ENCODE results near the gene GAL3ST1. TPM values are rescaled to one million over a fixed set of nuclear protein-coding genes. Genes with fewer than 3 reads are reported as not detected.
"Not testable (repeated sequence)": the region's sequence is repeated elsewhere in the genome, so short reads cannot be mapped to it uniquely, and the experiment has no call there.

Gene GAL3ST1
- total RNA-seq, 1 experiment from 2014 or later: not detected

DNA sequence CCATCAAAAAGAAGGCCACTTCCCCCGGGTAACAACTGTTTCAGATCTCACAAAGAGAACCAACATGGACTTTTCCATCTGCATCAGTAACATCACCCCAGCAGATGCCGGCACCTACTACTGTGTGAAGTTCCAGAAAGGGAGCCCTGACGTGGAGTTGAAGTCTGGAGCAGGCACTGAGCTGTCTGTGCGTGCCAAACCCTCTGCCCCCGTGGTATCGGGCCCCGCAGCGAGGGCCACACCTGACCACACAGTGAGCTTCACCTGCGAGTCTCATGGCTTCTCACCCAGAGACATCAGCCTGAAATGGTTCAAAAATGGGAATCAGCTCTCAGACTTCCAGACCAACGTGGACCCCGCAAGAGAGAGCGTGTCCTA is 31.7 kb downstream of the GAL3ST1 start:
- no peaks in the 10 kb centered on the region for H3K9me3 ChIP-seq (ENCODE audit: low read length)
- H3K4me3 ChIP-seq (ENCODE audit: low read length): no peak overlapping the region
- no peak overlapping the region for H3K27ac ChIP-seq (ENCODE audit: low read length)
- no peak for DNase-seq
- no peaks in the 10 kb centered on the region for H3K79me2 ChIP-seq (ENCODE audit: low read length)
- no peaks in the 10 kb centered on the region for H3K36me3 ChIP-seq (ENCODE audit: insufficient read depth, low read length)
- no peak overlapping the region for H3K9ac ChIP-seq (ENCODE audit: low read length)
- no peak overlapping the region for H2AFZ ChIP-seq (ENCODE audit: low read length)
- H3K4me1 ChIP-seq (ENCODE audit: low read length): no peaks in the 10 kb centered on the region
- no peaks in the 10 kb centered on the region for H4K20me1 ChIP-seq (ENCODE audit: insufficient read depth, low read depth, low read length)
- H3K4me2 ChIP-seq (ENCODE audit: low read depth, low read length, poor library complexity, severe bottlenecking): no peak overlapping the region
- H3K27me3 ChIP-seq (ENCODE audit: low read length): no peaks in the 10 kb centered on the region
- H3K9me2 ChIP-seq (replicated peaks; ENCODE audit: insufficient read depth, low read length): no peaks in the 10 kb centered on the region

DNA sequence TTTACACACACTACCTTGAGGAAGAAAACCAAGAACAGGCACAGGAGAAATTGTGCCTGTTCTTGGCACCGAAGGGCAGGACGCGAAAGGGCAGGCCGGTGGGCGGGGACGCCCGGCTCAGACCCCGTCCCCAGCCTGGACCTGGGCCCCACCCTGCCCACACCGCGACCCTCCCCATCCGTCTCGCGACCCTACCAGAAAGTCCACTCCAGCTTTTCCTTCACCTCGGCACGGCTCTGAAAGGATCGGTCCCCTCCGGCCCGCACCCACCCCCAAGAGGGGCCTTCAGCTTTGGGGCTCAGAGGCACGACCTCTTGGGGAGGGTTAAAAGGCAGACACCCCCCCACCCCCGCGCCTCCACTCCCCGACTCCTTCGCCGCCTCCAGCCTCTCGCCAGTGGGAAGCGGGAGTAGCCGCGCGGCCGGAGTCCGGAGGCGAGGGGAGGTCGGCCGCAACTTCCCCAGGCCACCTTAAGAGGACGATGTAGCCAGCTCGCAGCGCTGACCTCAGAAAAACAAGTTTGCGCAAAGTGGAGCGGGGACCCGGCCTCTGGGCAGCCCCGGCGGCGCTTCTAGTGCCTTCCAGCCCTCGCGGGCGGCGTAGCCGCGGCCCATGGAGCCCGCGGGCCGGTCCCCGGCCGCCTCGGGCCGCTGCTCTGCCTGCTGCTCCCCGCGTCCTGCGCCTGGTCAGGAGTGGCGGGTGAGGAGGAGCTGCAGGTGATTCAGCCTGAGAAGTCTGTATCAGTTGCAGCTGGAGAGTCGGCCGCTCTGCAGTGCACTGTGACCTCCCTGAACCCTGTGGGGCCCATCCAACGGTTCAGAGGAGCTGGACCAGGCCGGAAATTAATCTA is 32.3 kb downstream of the GAL3ST1 start:
- no peaks in the 10 kb centered on the region for H3K27me3 ChIP-seq (ENCODE audit: low read length)
- no peaks in the 10 kb centered on the region for H3K9me3 ChIP-seq (ENCODE audit: low read length)
- no peak overlapping the region for H3K4me2 ChIP-seq (ENCODE audit: low read depth, low read length, poor library complexity, severe bottlenecking)
- H3K27ac ChIP-seq (ENCODE audit: low read length): no peak overlapping the region
- H4K20me1 ChIP-seq (ENCODE audit: insufficient read depth, low read depth, low read length): no peaks in the 10 kb centered on the region
- H3K9ac ChIP-seq (ENCODE audit: low read length): no peak overlapping the region
- H2AFZ ChIP-seq (ENCODE audit: low read length): no peak overlapping the region
- DNase-seq: no peak
- H3K4me1 ChIP-seq (ENCODE audit: low read length): no peaks in the 10 kb centered on the region
- H3K36me3 ChIP-seq (ENCODE audit: insufficient read depth, low read length): no peaks in the 10 kb centered on the region
- H3K4me3 ChIP-seq (ENCODE audit: low read length): no peak overlapping the region
- no peaks in the 10 kb centered on the region for H3K9me2 ChIP-seq (replicated peaks; ENCODE audit: insufficient read depth, low read length)
- H3K79me2 ChIP-seq (ENCODE audit: low read length): no peaks in the 10 kb centered on the region

DNA sequence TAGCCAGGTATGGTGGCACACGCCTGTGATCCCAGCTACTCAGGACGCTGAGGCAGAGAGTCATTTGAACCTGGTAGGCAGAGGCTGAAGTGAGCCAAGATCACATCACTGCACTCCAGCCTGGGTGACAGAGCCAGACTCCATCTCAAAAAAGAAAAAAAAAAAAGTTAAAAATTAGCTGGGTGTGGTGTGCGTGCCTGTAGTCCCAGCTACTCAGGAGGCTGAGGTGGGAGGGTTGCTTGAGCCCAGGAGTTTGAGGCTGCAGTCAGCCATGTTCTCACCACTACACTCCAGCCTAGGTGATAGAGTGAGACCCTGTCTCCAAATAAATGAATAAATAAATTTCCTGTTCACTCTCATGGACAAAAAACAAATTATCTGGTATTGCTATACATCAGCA is 33.0 kb downstream of the GAL3ST1 start:
- DNase-seq; H2AFZ ChIP-seq (ENCODE audit: low read length); H3K9me3 ChIP-seq (ENCODE audit: low read length); H3K4me1 ChIP-seq (ENCODE audit: low read length); H4K20me1 ChIP-seq (ENCODE audit: insufficient read depth, low read depth, low read length); H3K9me2 ChIP-seq (replicated peaks; ENCODE audit: insufficient read depth, low read length); H3K27ac ChIP-seq (ENCODE audit: low read length); H3K9ac ChIP-seq (ENCODE audit: low read length); H3K27me3 ChIP-seq (ENCODE audit: low read length); H3K4me3 ChIP-seq (ENCODE audit: low read length); H3K4me2 ChIP-seq (ENCODE audit: low read depth, low read length, poor library complexity, severe bottlenecking); H3K79me2 ChIP-seq (ENCODE audit: low read length); H3K36me3 ChIP-seq (ENCODE audit: insufficient read depth, low read length): not testable (repeated sequence)

DNA sequence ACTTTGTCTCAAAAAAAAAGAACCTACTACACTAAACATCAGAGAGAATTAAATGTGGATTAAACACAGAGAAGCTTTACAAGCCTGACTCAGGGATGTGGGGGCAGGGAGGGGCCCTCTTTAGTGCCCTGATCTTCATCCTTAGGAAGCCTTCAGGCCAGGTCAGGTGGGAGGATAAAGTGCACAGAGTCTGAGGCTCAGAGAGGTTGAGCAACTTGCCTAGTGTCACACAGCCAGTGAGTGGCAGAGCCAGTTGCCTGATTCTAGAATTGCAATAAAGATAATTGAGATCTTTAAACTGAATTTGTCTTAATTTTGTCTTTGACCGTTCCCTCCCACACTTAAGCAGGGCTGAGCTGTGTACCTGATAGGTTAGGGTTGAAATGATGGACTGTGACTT is 35.1 kb downstream of the GAL3ST1 start:
- H3K9ac ChIP-seq (ENCODE audit: low read length): no peak overlapping the region
- H3K9me3 ChIP-seq (ENCODE audit: low read length): no peaks in the 10 kb centered on the region
- DNase-seq: no peak
- H3K4me1 ChIP-seq (ENCODE audit: low read length): no peaks in the 10 kb centered on the region
- no peaks in the 10 kb centered on the region for H3K79me2 ChIP-seq (ENCODE audit: low read length)
- no peaks in the 10 kb centered on the region for H3K27me3 ChIP-seq (ENCODE audit: low read length)
- no peaks in the 10 kb centered on the region for H4K20me1 ChIP-seq (ENCODE audit: insufficient read depth, low read depth, low read length)
- H3K4me3 ChIP-seq (ENCODE audit: low read length): no peak overlapping the region
- no peaks in the 10 kb centered on the region for H3K9me2 ChIP-seq (replicated peaks; ENCODE audit: insufficient read depth, low read length)
- no peak overlapping the region for H3K4me2 ChIP-seq (ENCODE audit: low read depth, low read length, poor library complexity, severe bottlenecking)
- no peak overlapping the region for H3K27ac ChIP-seq (ENCODE audit: low read length)
- no peak overlapping the region for H2AFZ ChIP-seq (ENCODE audit: low read length)
- H3K36me3 ChIP-seq (ENCODE audit: insufficient read depth, low read length): no peaks in the 10 kb centered on the region

DNA sequence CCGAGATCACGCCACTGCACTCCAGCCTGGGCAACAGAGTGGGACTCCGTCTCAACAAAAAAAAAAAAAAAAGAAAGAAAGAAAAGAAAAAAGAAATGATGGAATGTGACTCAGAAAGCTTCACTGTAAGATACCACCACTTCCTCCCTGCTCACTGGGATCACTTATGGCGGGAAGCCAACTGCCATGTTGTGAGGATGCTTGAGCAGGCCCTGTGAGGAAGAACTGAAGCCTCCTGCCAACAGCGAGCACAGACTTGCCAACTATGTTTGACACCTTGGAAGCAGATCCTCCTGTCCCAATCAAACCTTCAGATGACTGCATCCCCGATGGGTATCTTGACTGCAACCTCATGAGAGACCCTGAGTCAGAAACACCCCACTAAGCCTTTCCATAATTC is 36.2 kb downstream of the GAL3ST1 start:
- Histone ChIP-seq H3K4me3 (ENCODE audit: low read length) (no peak overlapping the region), H3K27me3 (ENCODE audit: low read length) (no peaks in the 10 kb centered on the region), H3K4me1 (ENCODE audit: low read length) (no peaks in the 10 kb centered on the region), H3K36me3 (ENCODE audit: insufficient read depth, low read length) (no peaks in the 10 kb centered on the region), H3K27ac (ENCODE audit: low read length) (no peak overlapping the region), H3K9me3 (ENCODE audit: low read length) (no peaks in the 10 kb centered on the region), H4K20me1 (ENCODE audit: insufficient read depth, low read depth, low read length) (no peaks in the 10 kb centered on the region), H3K79me2 (ENCODE audit: low read length) (no peaks in the 10 kb centered on the region), H3K9ac (ENCODE audit: low read length) (no peak overlapping the region), H3K9me2 (replicated peaks; ENCODE audit: insufficient read depth, low read length) (no peaks in the 10 kb centered on the region), H2AFZ (ENCODE audit: low read length) (no peak overlapping the region), H3K4me2 (ENCODE audit: low read depth, low read length, poor library complexity, severe bottlenecking) (no peak overlapping the region)
- no peak for DNase-seq

DNA sequence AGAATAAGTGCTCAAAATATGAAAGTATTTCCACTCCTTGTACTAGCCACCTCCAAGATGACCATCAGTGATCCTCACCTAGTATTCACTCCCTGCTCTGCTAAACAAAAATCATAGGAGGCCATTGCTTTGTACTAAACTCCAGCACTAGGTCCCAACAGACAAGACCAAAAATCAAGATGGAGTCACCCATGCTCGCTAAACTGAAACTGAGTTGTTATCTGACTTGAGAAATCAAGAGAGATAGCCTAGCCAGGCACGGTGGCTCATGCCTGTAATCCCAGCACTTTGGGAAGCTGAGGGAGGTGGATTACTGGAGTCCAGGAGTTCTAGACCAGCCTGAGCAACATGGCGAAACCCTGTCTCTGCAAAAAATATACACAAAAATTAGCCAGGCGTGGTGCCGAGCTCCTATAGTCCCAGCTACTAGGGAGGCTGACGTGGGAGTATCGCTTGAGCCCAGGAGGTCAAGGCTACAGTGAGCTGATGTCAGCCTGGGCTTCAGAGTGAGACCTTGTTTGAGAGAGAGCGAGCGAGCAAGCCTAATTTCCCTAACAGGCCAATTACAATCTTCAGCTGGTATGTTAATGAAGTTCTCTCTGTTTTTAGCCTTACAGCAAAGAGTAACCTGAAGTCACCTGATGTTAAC is 37.3 kb downstream of the GAL3ST1 start:
- DNase-seq: no peak
- Histone ChIP-seq H3K27me3 (ENCODE audit: low read length) (no peaks in the 10 kb centered on the region), H3K36me3 (ENCODE audit: insufficient read depth, low read length) (no peaks in the 10 kb centered on the region), H3K27ac (ENCODE audit: low read length) (no peak overlapping the region), H3K79me2 (ENCODE audit: low read length) (no peaks in the 10 kb centered on the region), H3K9me3 (ENCODE audit: low read length) (no peaks in the 10 kb centered on the region), H3K9ac (ENCODE audit: low read length) (no peak overlapping the region), H3K9me2 (replicated peaks; ENCODE audit: insufficient read depth, low read length) (no peaks in the 10 kb centered on the region), H3K4me3 (ENCODE audit: low read length) (no peak overlapping the region), H3K4me2 (ENCODE audit: low read depth, low read length, poor library complexity, severe bottlenecking) (no peak overlapping the region), H3K4me1 (ENCODE audit: low read length) (no peaks in the 10 kb centered on the region), H2AFZ (ENCODE audit: low read length) (no peak overlapping the region), H4K20me1 (ENCODE audit: insufficient read depth, low read depth, low read length) (no peaks in the 10 kb centered on the region)

DNA sequence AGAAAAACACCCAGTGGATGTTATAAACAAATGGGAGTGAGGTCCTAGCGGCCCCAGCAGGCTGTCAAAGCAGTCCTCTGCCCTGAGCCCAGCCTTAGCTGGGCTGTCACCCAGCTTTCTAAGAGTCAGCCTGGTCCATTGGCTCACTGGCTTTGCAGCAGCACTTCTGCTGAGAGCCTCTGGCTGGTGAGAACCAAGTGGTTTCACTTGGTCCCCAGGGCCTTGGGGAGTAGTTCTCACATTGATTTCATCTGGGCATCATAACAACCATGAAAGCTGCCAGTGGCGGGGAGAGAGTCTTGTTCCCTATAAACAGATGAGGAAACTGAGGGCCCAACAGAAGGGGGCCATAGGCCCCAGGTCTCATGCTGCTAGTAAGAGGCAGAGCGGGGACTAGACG is 39.3 kb downstream of the GAL3ST1 start:
- Histone ChIP-seq H3K9me2 (replicated peaks; ENCODE audit: insufficient read depth, low read length) (no peaks in the 10 kb centered on the region), H3K4me2 (ENCODE audit: low read depth, low read length, poor library complexity, severe bottlenecking) (no peak overlapping the region)

DNA sequence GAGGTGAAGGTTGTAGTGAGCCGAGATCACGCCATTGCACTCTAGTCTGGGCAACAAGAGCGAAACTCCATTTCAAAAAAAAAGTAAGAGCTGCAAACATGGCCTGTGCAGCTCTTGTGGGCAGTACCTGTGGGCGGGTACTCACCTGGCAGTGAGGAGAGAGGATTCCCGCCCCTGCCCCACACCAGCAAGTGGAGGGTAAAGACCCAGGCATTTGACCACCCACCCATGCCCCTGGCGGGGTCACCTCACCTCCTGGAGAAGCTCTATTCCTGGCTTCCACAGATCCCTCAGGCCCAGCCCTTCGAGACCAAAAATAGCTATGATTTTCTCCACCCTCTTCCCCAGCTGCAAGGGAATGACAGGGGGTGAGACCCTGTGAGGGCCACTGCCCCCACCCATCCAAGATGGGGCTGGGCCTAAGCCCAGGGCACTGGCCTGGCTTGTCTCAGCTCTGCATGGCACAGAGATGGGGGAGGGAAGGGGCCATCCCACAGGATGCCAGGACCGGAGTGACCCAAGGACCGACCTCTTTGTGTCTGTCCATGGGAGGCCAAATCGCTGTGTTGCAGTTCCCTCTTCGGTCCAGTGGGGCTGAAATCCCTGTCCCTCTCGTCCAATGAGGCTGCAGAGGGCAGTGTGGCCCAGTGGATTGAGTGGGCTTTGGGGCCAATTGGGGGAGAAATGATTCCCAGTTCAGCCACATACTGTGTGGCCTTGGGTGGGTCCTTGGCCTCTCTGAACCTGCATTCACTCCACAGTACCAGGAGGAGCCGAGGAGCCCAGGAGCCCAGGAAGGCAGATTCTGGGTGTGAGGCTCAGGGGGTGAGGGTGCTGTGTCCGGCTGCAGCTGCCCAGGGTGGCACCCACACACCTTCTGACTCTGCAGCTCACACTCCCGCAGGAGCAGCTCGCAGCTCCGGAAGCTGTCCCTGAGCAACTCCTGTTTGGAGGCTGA is 42.5 kb downstream of the GAL3ST1 start:
- H3K4me2 ChIP-seq (ENCODE audit: low read depth, low read length, poor library complexity, severe bottlenecking): no peak overlapping the region
- H2AFZ ChIP-seq (ENCODE audit: low read length): no peak overlapping the region
- no peak for DNase-seq

More for the DNA sequence above, 39.3 kb downstream of the GAL3ST1 start:
- Histone ChIP-seq H2AFZ (ENCODE audit: low read length) (no peak overlapping the region), H3K27ac (ENCODE audit: low read length) (no peak overlapping the region), H3K27me3 (ENCODE audit: low read length) (no peaks in the 10 kb centered on the region), H3K4me1 (ENCODE audit: low read length) (no peaks in the 10 kb centered on the region), H3K9me3 (ENCODE audit: low read length) (no peaks in the 10 kb centered on the region), H3K79me2 (ENCODE audit: low read length) (no peaks in the 10 kb centered on the region), H4K20me1 (ENCODE audit: insufficient read depth, low read depth, low read length) (no peaks in the 10 kb centered on the region), H3K9ac (ENCODE audit: low read length) (no peak overlapping the region), H3K4me3 (ENCODE audit: low read length) (no peak overlapping the region), H3K36me3 (ENCODE audit: insufficient read depth, low read length) (no peaks in the 10 kb centered on the region)
- no peak for DNase-seq

More for the DNA sequence above, 42.5 kb downstream of the GAL3ST1 start:
- no peaks in the 10 kb centered on the region for H3K36me3 ChIP-seq (ENCODE audit: insufficient read depth, low read length)
- no peak overlapping the region for H3K9ac ChIP-seq (ENCODE audit: low read length)
- H3K9me3 ChIP-seq (ENCODE audit: low read length): no peaks in the 10 kb centered on the region
- H3K27me3 ChIP-seq (ENCODE audit: low read length): no peaks in the 10 kb centered on the region
- no peaks in the 10 kb centered on the region for H3K9me2 ChIP-seq (replicated peaks; ENCODE audit: insufficient read depth, low read length)
- H3K27ac ChIP-seq (ENCODE audit: low read length): no peak overlapping the region
- H3K79me2 ChIP-seq (ENCODE audit: low read length): no peaks in the 10 kb centered on the region
- H4K20me1 ChIP-seq (ENCODE audit: insufficient read depth, low read depth, low read length): no peaks in the 10 kb centered on the region
- H3K4me3 ChIP-seq (ENCODE audit: low read length): no peak overlapping the region
- no peaks in the 10 kb centered on the region for H3K4me1 ChIP-seq (ENCODE audit: low read length)

Data from Karpas-422 (cell line).